ENCODE data around the gene CPNE7. TPM values are rescaled to one million over a fixed set of nuclear protein-coding genes. Genes with fewer than 3 reads are reported as not detected.

CPNE7 gene
- 15.1 TPM for total RNA-seq

- FAIRE-seq (no peak), DNase-seq (ENCODE audit: low spot score in 2 of 2) (peak; percentile 62 to 67)
These were observed at the start of gene CPNE7 for GRCh38 chr16:89575247-89576152. Gene CPNE7 (plus strand): TSS chr16:89575758. CDS start chr16:89575898, 140 bp downstream.

DNA sequence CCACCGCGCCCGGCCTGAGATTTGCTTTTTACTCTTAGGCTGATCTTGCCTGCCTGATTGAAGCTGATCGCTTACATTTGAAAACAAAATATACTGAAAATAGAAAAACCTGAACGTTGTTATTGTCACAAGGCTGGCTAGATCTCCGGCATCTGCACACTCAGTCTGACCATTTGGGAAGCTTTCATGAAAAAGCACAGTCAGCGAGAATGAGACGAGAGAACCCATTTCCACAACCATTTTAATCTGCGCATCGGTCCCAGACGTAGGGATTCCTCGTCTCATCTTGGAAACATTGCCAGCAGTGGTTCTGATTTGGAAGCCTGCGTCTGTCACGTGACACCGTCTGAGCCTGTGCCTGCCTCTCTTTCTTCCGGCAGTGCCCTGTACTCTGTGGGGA lies 46.5 kb upstream of the CPNE7 start:
- no peak for FAIRE-seq
- no peak for DNase-seq (ENCODE audit: low spot score in 2 of 2)

DNA sequence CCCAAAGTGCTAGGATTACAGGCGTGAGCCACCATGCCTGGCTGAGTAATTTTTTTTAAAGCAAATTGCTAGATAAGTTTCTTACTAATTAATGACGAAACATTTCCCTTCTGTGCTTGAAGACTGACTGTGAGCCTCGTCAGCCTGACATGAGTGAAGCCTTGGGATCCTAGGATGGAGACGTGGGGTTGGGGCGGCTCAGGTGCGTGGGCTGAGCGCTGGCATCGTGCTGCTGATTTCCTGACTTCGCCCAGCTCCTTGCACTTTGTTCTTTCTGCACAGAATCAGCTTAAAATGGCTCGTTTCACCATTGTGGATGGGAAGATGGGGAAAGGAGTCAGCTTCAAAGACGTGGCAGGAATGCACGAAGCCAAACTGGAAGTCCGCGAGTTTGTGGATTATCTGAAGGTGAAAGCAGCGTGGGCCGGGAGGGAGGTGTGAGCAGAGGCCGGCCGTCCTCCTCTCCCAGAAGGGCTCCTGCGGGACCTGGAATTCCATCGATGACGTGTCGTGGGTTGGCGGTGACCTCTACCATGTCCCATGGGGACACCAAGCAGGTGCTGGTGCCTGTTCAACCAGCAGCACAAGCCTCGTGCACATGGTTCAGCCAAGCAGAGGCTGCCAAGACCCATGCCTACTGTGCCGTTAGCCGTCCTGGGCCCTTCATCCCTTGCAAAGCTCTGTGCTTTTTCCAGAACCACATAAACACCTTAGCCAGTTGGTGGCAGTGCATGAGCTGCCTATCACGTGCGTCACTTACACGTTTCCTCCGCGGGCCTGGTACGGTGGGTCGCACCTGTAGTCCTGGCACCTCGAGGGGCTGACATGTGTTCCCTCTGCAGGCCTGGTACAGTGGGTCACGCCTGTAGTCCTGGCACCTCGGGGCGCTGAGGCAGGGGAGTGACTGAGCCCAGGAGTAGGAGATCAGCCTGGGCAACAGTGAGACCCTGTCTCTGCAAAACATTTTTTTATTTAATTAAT lies 44.9 kb upstream of the CPNE7 start:
- no peak for DNase-seq (ENCODE audit: low spot score in 2 of 2)
- FAIRE-seq = no peak

GRCh38 chr16:89531821-89532526 lies 43.6 kb upstream of the CPNE7 start:
- DNase-seq (ENCODE audit: low spot score in 2 of 2) = no peak
- no peak for FAIRE-seq

- DNase-seq (ENCODE audit: low spot score in 2 of 2) = peak; percentile 48 to 57
- FAIRE-seq = no peak
These were observed 41.3 kb upstream of the CPNE7 start for GRCh38 chr16:89534252-89534756.

GRCh38 chr16:89536371-89536770 lies 39.2 kb upstream of the CPNE7 start:
- FAIRE-seq = no peak
- DNase-seq (ENCODE audit: low spot score in 2 of 2) = no peak

- FAIRE-seq (no peak), DNase-seq (ENCODE audit: low spot score in 2 of 2) (peak; percentile 82 to 86)
These were observed 38.5 kb upstream of the CPNE7 start for GRCh38 chr16:89536886-89537548.

GRCh38 chr16:89537549-89537925 lies 38.0 kb upstream of the CPNE7 start:
- DNase-seq (ENCODE audit: low spot score in 2 of 2) = no peak
- FAIRE-seq = no peak

DNA sequence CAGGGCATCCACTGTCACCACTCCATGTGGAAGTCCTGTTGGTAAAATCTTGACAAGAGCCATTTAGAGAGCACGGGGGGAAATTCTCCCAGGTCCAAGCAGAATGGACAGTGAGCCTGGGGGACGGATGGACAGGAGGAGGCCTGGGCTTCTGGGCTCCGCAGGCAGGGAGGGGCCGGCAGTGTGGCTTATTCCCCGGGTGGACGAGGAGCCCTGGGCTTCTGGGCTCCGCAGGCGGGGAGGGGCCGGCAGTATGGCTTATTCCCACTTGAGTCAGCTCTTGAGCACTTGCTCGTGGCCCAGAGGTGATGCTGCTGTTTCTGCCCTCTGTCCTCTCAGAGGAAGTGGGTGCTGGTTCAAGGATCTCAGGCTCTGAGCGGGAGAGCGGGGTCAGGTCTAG lies 37.3 kb upstream of the CPNE7 start:
- DNase-seq (ENCODE audit: low spot score in 2 of 2) (no peak), FAIRE-seq (no peak)

DNA sequence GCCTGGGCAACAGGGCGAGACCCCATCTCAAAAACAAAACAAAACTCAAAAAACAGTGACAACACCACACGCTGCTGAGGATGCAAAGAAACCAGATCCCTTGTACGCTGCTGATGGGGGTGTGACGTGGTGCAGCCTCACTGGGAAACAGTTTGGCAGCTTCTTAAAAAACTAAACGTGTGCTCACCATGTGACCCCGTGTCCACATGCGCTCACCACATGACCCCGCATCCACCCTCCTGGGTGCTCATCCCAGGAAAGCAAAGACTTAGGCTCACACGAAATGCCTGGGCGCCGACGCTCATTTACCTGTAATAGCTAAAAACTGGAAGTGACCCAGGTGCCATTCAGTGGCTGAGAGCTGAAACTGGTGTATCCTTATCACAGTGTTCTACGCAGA lies 35.0 kb upstream of the CPNE7 start:
- DNase-seq (ENCODE audit: low spot score in 2 of 2) (no peak), FAIRE-seq (no peak)

DNA sequence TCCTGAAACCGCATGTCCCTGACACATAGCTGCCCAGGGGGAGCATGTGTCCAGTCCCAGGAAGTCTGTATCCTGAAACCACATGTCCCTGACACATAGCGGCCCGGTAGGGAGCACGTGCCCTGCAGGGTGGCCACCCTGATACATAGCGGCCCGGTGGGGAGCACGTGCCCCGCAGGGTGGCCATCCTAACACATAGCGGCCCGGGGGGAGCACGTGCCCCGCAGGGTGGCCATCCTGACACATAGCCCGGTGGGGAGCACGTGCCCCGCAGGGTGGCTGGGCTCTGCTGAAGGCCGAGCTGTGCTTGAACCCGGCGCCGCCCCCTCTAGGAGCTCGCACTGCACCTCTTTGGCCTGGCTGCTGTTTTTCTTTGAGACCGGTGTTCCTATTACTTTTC lies 33.8 kb upstream of the CPNE7 start:
- DNase-seq (ENCODE audit: low spot score in 2 of 2) (no peak), FAIRE-seq (no peak)

DNA sequence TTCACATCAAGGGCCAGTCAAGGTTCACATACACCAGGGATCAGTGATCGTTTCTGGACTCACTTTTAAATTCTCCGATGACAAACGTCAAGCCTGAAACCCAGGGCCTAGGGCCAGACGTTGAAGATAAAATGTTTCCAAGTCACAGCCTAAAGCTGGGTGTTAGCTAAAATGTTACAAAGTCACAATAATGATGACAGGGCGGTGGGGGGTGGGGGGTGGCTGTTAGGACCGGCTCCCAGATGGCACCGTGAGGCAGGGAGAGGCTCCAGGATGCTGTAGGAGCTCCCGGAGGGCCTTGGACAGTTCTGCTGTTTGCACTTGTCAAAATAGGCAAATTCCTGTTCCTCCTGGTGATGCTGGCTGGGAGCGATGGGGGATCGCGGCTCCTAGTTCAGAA lies 31.4 kb upstream of the CPNE7 start:
- no peak for DNase-seq (ENCODE audit: low spot score in 2 of 2)
- FAIRE-seq = no peak

DNA sequence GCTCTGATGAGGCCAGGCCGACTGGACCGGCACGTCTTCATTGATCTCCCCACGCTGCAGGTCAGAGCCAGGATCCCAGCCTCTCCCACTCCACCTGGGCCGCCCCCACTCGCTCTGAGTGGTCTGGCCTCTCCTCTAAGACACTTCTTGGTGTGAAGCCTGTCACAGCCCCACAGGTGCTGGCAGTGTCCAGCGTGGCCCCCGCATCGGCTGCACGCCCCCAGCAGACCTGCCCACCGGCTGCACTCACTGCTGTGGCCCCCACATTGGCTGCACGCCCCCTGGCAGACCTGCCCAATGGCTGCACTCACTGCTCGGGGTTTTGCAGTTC lies 30.9 kb upstream of the CPNE7 start:
- FAIRE-seq (no peak), DNase-seq (ENCODE audit: low spot score in 2 of 2) (no peak)

DNA sequence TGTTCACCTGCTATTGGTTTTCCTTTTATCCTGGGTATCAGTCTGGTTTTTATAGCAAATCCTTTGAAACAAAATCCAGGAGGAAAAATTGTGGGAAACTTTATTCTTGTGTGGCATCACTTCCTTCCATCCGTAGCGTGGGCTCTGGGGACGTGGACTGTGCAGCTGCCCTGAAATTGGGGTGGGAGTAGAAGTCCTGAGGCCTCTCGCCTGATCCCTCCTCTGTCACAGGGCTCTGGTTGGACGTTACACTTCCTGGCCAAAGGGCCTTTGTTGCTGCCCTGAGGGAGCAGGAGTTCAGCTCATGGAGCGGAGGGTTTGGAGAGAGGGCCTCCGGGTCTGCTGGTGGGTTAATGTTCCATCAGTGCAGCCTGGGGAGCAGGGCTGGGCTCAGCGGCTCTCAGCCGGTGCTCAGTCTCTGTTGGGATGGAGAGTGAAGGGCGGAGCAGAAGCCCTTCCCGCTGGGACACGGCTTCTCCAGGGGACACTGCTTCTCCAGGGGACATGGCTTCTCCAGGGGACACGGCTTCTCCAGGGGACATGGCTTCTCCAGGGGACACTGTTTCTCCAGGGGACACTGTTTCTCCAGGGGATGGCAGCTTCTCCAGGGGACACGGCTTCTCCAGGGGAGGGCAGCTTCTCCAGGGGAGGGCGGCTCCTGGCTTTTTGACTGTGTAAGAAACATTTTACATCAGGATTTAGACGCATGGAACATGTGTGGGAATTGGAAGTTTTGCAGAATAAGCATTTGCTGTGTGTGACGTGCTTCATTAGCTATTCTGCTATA lies 30.3 kb upstream of the CPNE7 start:
- DNase-seq (ENCODE audit: low spot score in 2 of 2) (no peak), FAIRE-seq (no peak)

DNA sequence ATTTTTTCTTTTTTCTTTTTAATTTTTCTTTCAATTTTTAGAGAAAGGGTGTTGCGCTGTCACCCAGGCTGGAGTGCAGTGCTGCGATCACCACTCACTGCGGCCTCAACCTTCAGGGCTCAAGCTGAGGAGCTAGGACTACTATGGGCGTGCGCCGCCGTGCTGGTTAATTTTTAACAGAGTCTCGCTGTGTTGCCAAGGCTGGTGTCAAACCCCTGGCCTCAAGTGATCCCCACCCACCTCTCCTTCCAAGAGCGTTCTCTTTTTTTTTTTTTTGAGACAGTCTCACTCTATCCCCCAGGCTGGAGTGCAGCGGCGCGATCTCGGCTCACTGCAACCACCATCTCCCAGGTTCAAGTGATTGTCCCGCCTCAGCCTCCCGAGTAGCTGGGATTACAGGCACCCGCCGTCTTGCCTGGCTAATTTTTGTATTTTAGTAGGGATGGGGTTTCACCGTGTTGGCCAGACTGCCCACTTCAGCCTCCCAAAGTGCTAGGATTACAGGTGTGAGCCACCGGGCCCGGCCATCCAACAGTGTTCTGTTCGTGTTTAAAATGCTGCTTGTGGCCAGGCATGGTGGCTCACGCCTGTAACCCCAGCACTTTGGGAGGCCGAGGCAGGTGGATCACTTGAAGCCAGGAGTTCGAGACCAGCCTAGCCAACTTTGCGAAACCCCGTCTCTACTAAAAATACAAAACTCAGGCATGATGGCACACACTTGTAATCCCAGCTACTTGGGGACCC lies 29.6 kb upstream of the CPNE7 start:
- no peak for FAIRE-seq
- no peak for DNase-seq (ENCODE audit: low spot score in 2 of 2)

DNA sequence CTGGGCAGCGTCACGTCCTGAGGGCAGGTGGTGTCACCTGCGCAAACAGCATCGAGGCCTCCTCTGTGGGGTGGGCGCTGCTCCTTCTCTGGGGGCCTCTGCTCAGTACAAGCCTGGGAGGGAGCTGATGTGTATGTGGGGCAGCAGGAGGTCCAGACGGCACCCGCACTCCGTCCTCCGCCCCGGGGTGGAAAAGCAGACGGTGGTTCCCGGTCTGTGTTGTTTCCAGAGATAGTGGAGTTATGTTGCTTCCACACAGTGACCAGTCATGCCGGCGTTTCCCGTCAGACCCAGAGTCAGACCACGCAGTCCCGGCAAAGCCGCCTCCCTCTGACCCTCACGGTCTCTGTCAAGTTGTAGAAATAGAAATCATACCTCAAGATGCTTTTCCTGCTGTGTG lies 28.8 kb upstream of the CPNE7 start:
- FAIRE-seq = no peak
- DNase-seq (ENCODE audit: low spot score in 2 of 2) = no peak

- DNase-seq (ENCODE audit: low spot score in 2 of 2) (no peak), FAIRE-seq (no peak)
These were observed 28.3 kb upstream of the CPNE7 start for GRCh38 chr16:89547291-89547690.

DNA sequence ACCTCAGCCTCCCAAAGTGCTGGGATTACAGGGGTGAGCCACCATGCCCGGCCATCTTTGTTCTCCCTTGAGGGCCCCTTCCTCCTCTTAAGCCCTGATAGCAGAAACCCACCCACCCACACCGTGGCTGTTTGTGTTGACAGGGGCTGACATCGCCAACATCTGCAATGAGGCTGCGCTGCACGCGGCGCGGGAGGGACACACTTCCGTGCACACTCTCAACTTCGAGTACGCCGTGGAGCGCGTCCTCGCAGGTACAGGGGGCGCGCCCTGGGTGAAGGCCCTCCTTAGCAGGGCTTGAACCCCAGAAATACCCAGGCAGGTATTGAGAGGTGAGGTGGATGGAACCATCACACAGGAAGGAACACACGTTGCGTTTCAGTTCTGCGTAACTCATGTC lies 27.7 kb upstream of the CPNE7 start:
- DNase-seq (ENCODE audit: low spot score in 2 of 2) (no peak), FAIRE-seq (no peak)

All from frontal cortex (tissue), 4 donors.